Measurements from ENCODE around the gene FBXO30.

Gene FBXO30

GRCh38 chr6:145814501-145815308, at the start of gene FBXO30:
Gene FBXO30 (minus strand): TSS chr6:145814795. CDS start chr6:145806405, 8,390 bp downstream.
- DNase-seq (ENCODE audit: low spot score): peak; percentile 97

- no peak for DNase-seq (ENCODE audit: low spot score)
Observed at GRCh38 chr6:145863988-145864616, 49.5 kb upstream of the FBXO30 start.

- no peak for DNase-seq (ENCODE audit: low spot score)
Observed at GRCh38 chr6:145863366-145863765, 48.8 kb upstream of the FBXO30 start.

GRCh38 chr6:145860562-145860961, 46.0 kb upstream of the FBXO30 start:
- DNase-seq (ENCODE audit: low spot score): no peak

- DNase-seq (ENCODE audit: low spot score): no peak
Observed at GRCh38 chr6:145850671-145851070, 36.1 kb upstream of the FBXO30 start.

- DNase-seq (ENCODE audit: low spot score): no peak
Observed at GRCh38 chr6:145848541-145848940, 33.9 kb upstream of the FBXO30 start.

- no peak for DNase-seq (ENCODE audit: low spot score)
Observed at GRCh38 chr6:145845557-145845956, 31.0 kb upstream of the FBXO30 start.

- DNase-seq (ENCODE audit: low spot score): peak; percentile 33
Observed at GRCh38 chr6:145844933-145845540, 30.4 kb upstream of the FBXO30 start.

- no peak for DNase-seq (ENCODE audit: low spot score)
Observed at GRCh38 chr6:145842693-145843546, 28.3 kb upstream of the FBXO30 start.

GRCh38 chr6:145841668-145842067, 27.1 kb upstream of the FBXO30 start:
- DNase-seq (ENCODE audit: low spot score): no peak

GRCh38 chr6:145839653-145840052, 25.1 kb upstream of the FBXO30 start:
- DNase-seq (ENCODE audit: low spot score): no peak

- no peak for DNase-seq (ENCODE audit: low spot score)
Observed at GRCh38 chr6:145838305-145838704, 23.7 kb upstream of the FBXO30 start.

- DNase-seq (ENCODE audit: low spot score): no peak
Observed at GRCh38 chr6:145836772-145837171, 22.2 kb upstream of the FBXO30 start.

GRCh38 chr6:145836170-145836569, 21.6 kb upstream of the FBXO30 start:
- DNase-seq (ENCODE audit: low spot score): no peak

GRCh38 chr6:145830612-145831011, 16.0 kb upstream of the FBXO30 start:
- DNase-seq (ENCODE audit: low spot score): no peak

- no peak for DNase-seq (ENCODE audit: low spot score)
Observed at GRCh38 chr6:145829950-145830349, 15.4 kb upstream of the FBXO30 start.

- no peak for DNase-seq (ENCODE audit: low spot score)
Observed at GRCh38 chr6:145829102-145829501, 14.5 kb upstream of the FBXO30 start.

GRCh38 chr6:145824344-145824743, 9.7 kb upstream of the FBXO30 start:
- no peak for DNase-seq (ENCODE audit: low spot score)

- no peak for DNase-seq (ENCODE audit: low spot score)
Observed at GRCh38 chr6:145823328-145823944, 8.8 kb upstream of the FBXO30 start.

- DNase-seq (ENCODE audit: low spot score): no peak
Observed at GRCh38 chr6:145822456-145822855, 7.9 kb upstream of the FBXO30 start.

- no peak for DNase-seq (ENCODE audit: low spot score)
Observed at GRCh38 chr6:145819994-145820393, 5.4 kb upstream of the FBXO30 start.

- no peak for DNase-seq (ENCODE audit: low spot score)
Observed at GRCh38 chr6:145818796-145819195, 4.2 kb upstream of the FBXO30 start.
